K562 (cell line): ENCODE results near the gene PRM2. TPM values are rescaled to one million over a fixed set of nuclear protein-coding genes. Genes with fewer than 3 reads are reported as not detected.

ENCODE experiments used
- ATAC-seq: fragments of 200-7000 bp; cut with Tn5 transposase; 3 replicates; pipeline ENCODE4 v1.9.1; 2020; ENCODE audit warnings: moderate library complexity
- BruUV-seq: library from RNA; stranded (reverse); fragments of 400-500 nt; replicated peaks from 2 replicates; lab custom pipeline; 2021; lab: Mats Ljungman, UMichigan
- CTCF ChIA-PET: fragments of 300-600 bp; formaldehyde crosslinking; extraction: SDS; loops from one replicate; lab custom pipeline; 2021; ENCODE audit warnings: low intra/inter-chr PET ratio; lab: Yijun Ruan, JAX
- POLR2A ChIA-PET: fragments of 300-600, 350-650 bp; sonication (Branson Sonifier 250); formaldehyde crosslinking; extraction: SDS; loops from one replicate; lab custom pipeline; 2021; ENCODE audit warnings: antibody characterized with exemption, inconsistent platforms; lab: Yijun Ruan, JAX
- DNase-seq, 4 experiments: peaks; one replicate each; pipeline versions ENCODE4 v3.0.0 to v3.0.0-alpha.2; 2011 to 2018; ENCODE audit warnings: low spot score in 3 of 4, mixed read lengths in 3 of 4; ENCODE audit errors: extremely low read depth in 1 of 4
- FAIRE-seq: peaks from 2 replicates; lab custom pipeline; 2011; peaks lifted over from hg19 to GRCh38; lab: Jason Lieb, UNC
- H2AFZ ChIP-seq: 2 replicates; pipeline ENCODE4 v1.6.0; 2011; ENCODE audit warnings: low read depth, low read length, control low read depth, inconsistent platforms
- H3K27ac ChIP-seq: fragments of 200-600 bp; 3 replicates; pipeline ENCODE4 v1.8.0; 2011; ENCODE audit warnings: low read depth, mild to moderate bottlenecking, control low read depth, inconsistent platforms, low read length, moderate library complexity, mixed read lengths; ENCODE audit errors: extremely low read depth
- H3K27me3 ChIP-seq, 2 experiments: fragments of 300-600 bp in 1 of 2; 2 replicates in 1 of 2; 3 replicates in 1 of 2; pipeline versions ENCODE4 v1.6.0 to v1.8.0; 2011; ENCODE audit warnings: inconsistent platforms in 2 of 2, low read length in 2 of 2, mild to moderate bottlenecking in 1 of 2, mixed read lengths in 1 of 2, moderate library complexity in 1 of 2; ENCODE audit not compliant: control insufficient read depth in 2 of 2, insufficient read depth in 2 of 2
- H3K36me3 ChIP-seq: fragments of 300-600 bp; 3 replicates; pipeline ENCODE4 v1.8.0; 2011; ENCODE audit warnings: mild to moderate bottlenecking, low read length, inconsistent platforms; ENCODE audit not compliant: control insufficient read depth, insufficient read depth
- H3K4me1 ChIP-seq, 2 experiments: fragments of 200-600 bp in 1 of 2; replicated peaks in 1 of 2; 2 replicates in 1 of 2; 3 replicates in 1 of 2; pipeline versions ENCODE4 v1.5.1 to v1.8.0; 2011; ENCODE audit warnings: inconsistent platforms in 2 of 2, low read length in 2 of 2, mild to moderate bottlenecking in 1 of 2, mixed read lengths in 1 of 2, moderate library complexity in 1 of 2; ENCODE audit not compliant: control insufficient read depth in 2 of 2, insufficient read depth in 2 of 2
- H3K4me2 ChIP-seq: 2 replicates; pipeline ENCODE4 v1.6.1; 2011; ENCODE audit warnings: low read length, control low read depth, inconsistent platforms, mixed read lengths; ENCODE audit not compliant: insufficient read depth
- H3K4me3 ChIP-seq: fragments of 200-600 bp; sonication (generic), shearing (Covaris generic); 2 replicates; pipeline ENCODE4 v1.5.1; 2016; ENCODE audit warnings: control low read depth, inconsistent platforms
- H3K79me2 ChIP-seq: fragments of 200-600 bp; 3 replicates; pipeline ENCODE4 v1.8.0; 2011; ENCODE audit warnings: low read length, inconsistent platforms; ENCODE audit not compliant: control insufficient read depth, insufficient read depth
- H3K9ac ChIP-seq, 2 experiments: 2 replicates each; pipeline versions ENCODE4 v1.6.0 to v1.6.1; 2011; ENCODE audit warnings: low read depth in 2 of 2, low read length in 2 of 2, control low read depth in 1 of 2, inconsistent platforms in 1 of 2, mild to moderate bottlenecking in 1 of 2, mixed read lengths in 1 of 2; ENCODE audit not compliant: insufficient read depth in 1 of 2
- H3K9me1 ChIP-seq: one replicate; pipeline ENCODE4 v1.6.0; 2011; ENCODE audit warnings: inconsistent platforms, mild to moderate bottlenecking, low read length, moderate library complexity; ENCODE audit not compliant: control insufficient read depth, insufficient read depth
- H3K9me3 ChIP-seq: replicated peaks from 2 replicates; pipeline ENCODE4 v1.5.1; 2011; ENCODE audit warnings: low read depth, low read length, inconsistent platforms; ENCODE audit not compliant: control insufficient read depth, insufficient read depth
- H4K20me1 ChIP-seq: replicated peaks from 2 replicates; pipeline ENCODE4 v1.6.1; 2011; ENCODE audit warnings: low read length, inconsistent platforms, mixed read lengths; ENCODE audit not compliant: control insufficient read depth, insufficient read depth
- HSF4 ChIP-seq: fragments of 250-450 bp; sonication (Bioruptor Pico); IDR thresholded peaks from 2 replicates; pipeline ENCODE4 v2.1.2; 2022; ENCODE audit warnings: mild to moderate bottlenecking, moderate library complexity, borderline replicate concordance
- NFIC ChIP-seq: fragments of 450-650 bp; IDR thresholded peaks from 2 replicates; pipeline ENCODE4 v1.6.1; 2017; ENCODE audit warnings: mild to moderate bottlenecking, inconsistent platforms
- NRF1 ChIP-seq, 2 experiments: fragments of 450-650 bp; IDR thresholded peaks in 1 of 2; conservative IDR thresholded peaks in 1 of 2; 2 replicates each; pipeline ENCODE4 v1.6.1; 2014; ENCODE audit warnings: mild to moderate bottlenecking in 2 of 2
- RBM17 ChIP-seq: fragments of 200-400 bp; formaldehyde crosslinking; IDR thresholded peaks from 2 replicates; pipeline ENCODE4 v1.6.1; 2017; ENCODE audit warnings: low read depth, mild to moderate bottlenecking, low read length, borderline replicate concordance
- ZNF174 ChIP-seq: fragments of 250-450 bp; sonication (Bioruptor Pico); IDR thresholded peaks from 2 replicates; pipeline ENCODE4 v1.4.0; 2020; ENCODE audit warnings: mild to moderate bottlenecking
- WGBS: fragments of 100-300 bp; shearing (Covaris generic); methylation state at CpG from one replicate; pipeline ENCODE4 v1.1.6; 2016; ENCODE audit warnings: low coverage, mixed read lengths; ENCODE audit not compliant: insufficient coverage; ENCODE audit errors: missing lambda C conversion rate; 5-methylcytosine and 5-hydroxymethylcytosine counted together
- in situ Hi-C: fragments of 300-500 bp; cut with MboI; formaldehyde crosslinking; loops from 4 replicates; pipeline ENCODE4 v1.15.0; 2018; ENCODE audit warnings: inconsistent platforms, mixed read lengths
- intact Hi-C: fragments of 100-400 bp; cut with micrococcal nuclease; formaldehyde crosslinking; loops from 2 replicates; pipeline ENCODE4 v1.14.2; 2022
- polyA plus RNA-seq, 8 experiments: library from polyadenylated mRNA; depleted of rRNA in 4 of 8; stranded (reverse) in 5 of 8; unstranded in 3 of 8; fragments of >200 nt; fragmentation: Nextera tagmentation in 2 of 8; fragmentation: Illumina TruSeq in 1 of 8; extraction: Ambion mirVana in 2 of 8; extraction: Trizol in 1 of 8; gene quantifications; 2 replicates each; pipeline versions ENCODE4 v1.2.1 to v1.2.3, GENCODE V29; 2011 to 2014; ENCODE audit warnings: inconsistent platforms in 1 of 8, missing spikeins in 1 of 8
- total RNA-seq, 7 experiments: library from RNA; depleted of rRNA in 6 of 7; stranded (reverse); fragments of >200 nt in 6 of 7; fragmentation: Illumina TruSeq in 2 of 7; extraction: Trizol in 2 of 7; gene quantifications; 2 replicates each; pipeline versions ENCODE4 v1.2.1 to v1.2.3, GENCODE V29; 2011 to 2021; ENCODE audit warnings: low replicate concordance in 1 of 7

The PRM2 gene
- total and polyA plus RNA-seq, 9 of the 15 experiments (the other 6 are each of a cell fraction or from before 2014, with no cell fraction given) = not detected

GRCh38 chr16:11303405-11304138, 27.3 kb upstream of the PRM2 start:
- no peak; the same call in 2 of the 3 replicates for ATAC-seq
- TF ChIP-seq NFIC (peak; percentile 87), RBM17 (no peak), ZNF174 (CRISPR knock-in tag) (no peak), HSF4 (CRISPR knock-in tag) (no peak), NRF1 (conservative IDR thresholded peaks at IDR 0.05 in 1 of 2, IDR thresholded peaks at IDR 0.05 in 1 of 2) (peak; percentile 86 to 88)
- in situ Hi-C loops (no loop called here), intact Hi-C loops (no loop called here)
- H3K9me1 ChIP-seq = no peaks in the 10 kb centered on the region
- no peaks in the 10 kb centered on the region for H3K9me3 ChIP-seq
- WGBS = 33% methylated on average over 18 of the region's 18 CpGs
- H3K27me3 ChIP-seq = peaks cover 0 to 6% of the 10 kb centered on the region in 2 experiments; a peak in 2 of 5 replicates
- no peaks in the 10 kb centered on the region for H3K79me2 ChIP-seq
- peaks cover 0 to 9% of the 10 kb centered on the region in 2 experiments; a peak in 2 of 5 replicates for H3K4me1 ChIP-seq
- peak in 2 of 4 experiments; percentile 23 for DNase-seq
- H3K9ac ChIP-seq = no peak overlapping the region
- no TSS peak for BruUV-seq
- ChIA-PET CTCF (no interaction called here), POLR2A (interaction anchor here (0.6 kb wide), 1 partner anchor 12 kb away, joined by 4 read pairs; no protein-coding TSS in a partner anchor)
- 0 out of 2 replicates have a peak overlapping the region, but pooled peaks have one; percentile 7 for H3K4me2 ChIP-seq
- no peak overlapping the region for H3K27ac ChIP-seq
- peak overlapping the region; percentile 52; the same call in 1 of the 2 replicates for H2AFZ ChIP-seq
- FAIRE-seq = peak; percentile 19
- no peaks in the 10 kb centered on the region for H4K20me1 ChIP-seq
- no peak overlapping the region for H3K4me3 ChIP-seq
- H3K36me3 ChIP-seq = no peaks in the 10 kb centered on the region
